Neural cell (in vitro differentiated cells): ENCODE measurements around the gene MRPS10.

Source experiments
- CTCF ChIP-seq: fragments of 450-650 bp; IDR thresholded peaks from 2 replicates; pipeline ENCODE4 v1.5.1; 2014; ENCODE audit warnings: antibody characterized with exemption, mild to moderate bottlenecking, moderate library complexity; ENCODE audit not compliant: poor library complexity, severe bottlenecking
- EZH2 ChIP-seq: fragments of 200-600, 300-800 bp; shearing (Covaris generic), sonication (generic); IDR thresholded peaks from 2 replicates; pipeline ENCODE4 v1.6.1; 2014; ENCODE audit warnings: antibody characterized with exemption, low read length, borderline replicate concordance, mild to moderate bottlenecking; ENCODE audit not compliant: insufficient read depth, poor library complexity, severe bottlenecking
- MXI1 ChIP-seq: fragments of 450-650 bp; conservative IDR thresholded peaks from 2 replicates; pipeline ENCODE4 v1.6.1; 2014; ENCODE audit warnings: antibody characterized with exemption, mild to moderate bottlenecking; ENCODE audit not compliant: poor library complexity, severe bottlenecking
- POLR2AphosphoS5 ChIP-seq: IDR thresholded peaks from 2 replicates; pipeline ENCODE4 v1.6.1; 2012

GRCh38 chr6:42221546-42221945 is 3.9 kb upstream of the MRPS10 start:
- TF ChIP-seq CTCF, result no peak
- no peak for TF ChIP-seq POLR2AphosphoS5
- no peak for TF ChIP-seq MXI1
- TF ChIP-seq EZH2, result no peak
